ENCODE measurements around the gene PCDH17.

The PCDH17 gene

DNA sequence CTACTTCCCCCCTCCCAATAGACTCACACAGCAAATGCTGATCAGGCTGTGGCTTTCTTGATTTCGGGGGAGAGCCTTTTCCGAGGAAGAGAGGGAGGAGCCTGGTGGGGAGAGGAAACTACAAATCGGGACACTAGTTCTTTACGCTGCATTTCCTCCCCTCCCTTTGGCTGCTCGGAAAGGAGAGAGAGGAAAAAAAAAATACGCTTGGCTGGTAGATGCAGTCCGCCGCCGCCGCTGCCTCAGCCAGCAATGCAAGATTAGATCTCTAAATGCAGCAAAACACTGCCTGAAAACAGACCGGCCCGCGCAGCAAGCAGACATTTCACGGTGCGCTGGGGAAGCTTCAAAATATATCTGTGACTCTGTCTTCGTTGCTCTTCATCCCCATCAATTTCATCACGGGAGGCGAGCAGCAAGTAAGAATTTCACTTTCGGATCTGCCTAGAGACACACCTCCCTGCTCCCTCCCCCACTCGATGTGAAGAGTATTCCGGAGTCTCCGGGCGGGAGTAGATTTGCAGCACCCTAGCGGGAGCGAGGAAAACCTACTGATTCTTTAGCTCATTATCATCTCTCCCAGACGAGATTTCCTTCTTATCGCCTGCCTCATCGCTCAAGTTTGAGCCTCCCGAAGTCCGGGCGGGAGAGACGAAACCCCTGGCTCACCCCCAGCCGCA lies at the start of gene PCDH17:
TSS of gene PCDH17 (plus strand) at position 149 of the 680 bp plus-strand sequence. CDS start 803 bp downstream, outside the sequence.
- no peak for DNase-seq (ENCODE audit: low read depth)

GRCh38 chr13:57582032-57582431 lies 49.5 kb upstream of the PCDH17 start:
- DNase-seq (ENCODE audit: low read depth) = no peak

- no peak for DNase-seq (ENCODE audit: low read depth)
These were observed 48.0 kb upstream of the PCDH17 start for GRCh38 chr13:57583529-57583928.

DNA sequence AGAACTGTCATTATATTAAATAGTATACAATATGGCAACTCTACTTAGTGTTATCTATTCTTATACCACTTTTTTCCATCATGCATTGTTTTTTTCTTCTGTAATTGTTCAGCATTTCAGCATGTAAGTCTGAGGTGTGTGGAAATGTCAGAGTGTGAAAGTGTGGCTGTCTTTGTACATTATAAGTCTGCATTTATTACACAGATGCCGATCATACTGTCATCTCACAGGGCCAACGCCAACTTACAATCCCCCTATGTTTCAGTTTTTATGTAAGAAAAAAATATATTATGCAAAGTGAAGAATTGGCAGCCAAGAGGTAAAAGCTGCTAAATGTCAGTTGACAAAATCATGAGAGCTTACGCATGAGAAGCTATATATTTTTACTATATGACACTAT lies 42.9 kb upstream of the PCDH17 start:
- no peak for DNase-seq (ENCODE audit: low read depth)

DNA sequence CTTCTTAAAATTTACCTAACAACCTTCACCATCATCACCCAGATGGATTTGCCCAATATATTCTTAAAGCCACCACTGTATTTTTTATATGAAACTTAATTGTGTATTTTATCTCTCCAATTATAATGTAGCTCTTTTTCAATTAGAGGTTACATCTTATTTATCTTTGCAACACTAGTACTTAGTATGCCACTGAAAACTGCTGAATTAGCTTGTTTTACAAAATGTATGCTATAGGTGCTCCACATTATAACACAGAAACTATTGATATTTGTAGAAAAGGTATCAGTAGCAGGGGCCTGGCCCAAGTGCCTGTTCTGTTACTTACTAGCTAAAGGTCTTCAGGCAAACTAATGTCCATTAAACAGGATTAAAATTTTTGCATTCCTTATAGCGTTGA lies 35.8 kb upstream of the PCDH17 start:
- no peak for DNase-seq (ENCODE audit: low read depth)

DNA sequence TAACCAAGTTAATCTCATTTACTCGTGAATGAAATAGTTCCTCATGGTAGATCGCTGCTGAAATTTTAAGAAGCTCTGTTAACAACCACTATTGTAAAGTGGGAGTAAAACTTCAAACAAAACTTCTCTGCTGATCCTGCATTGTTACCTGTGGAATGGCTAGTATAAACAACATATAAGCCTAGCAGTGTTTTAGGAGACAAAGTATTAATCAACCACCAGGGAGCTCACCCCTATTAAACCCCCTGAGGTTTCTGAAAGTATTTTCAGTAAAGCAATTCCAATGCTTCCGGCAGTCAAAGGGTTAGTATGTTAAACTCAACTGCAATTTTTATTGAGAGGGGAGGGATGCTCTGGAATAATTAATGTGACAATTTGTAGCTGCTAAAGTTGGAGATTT lies 30.0 kb upstream of the PCDH17 start:
- no peak for DNase-seq (ENCODE audit: low read depth)

DNA sequence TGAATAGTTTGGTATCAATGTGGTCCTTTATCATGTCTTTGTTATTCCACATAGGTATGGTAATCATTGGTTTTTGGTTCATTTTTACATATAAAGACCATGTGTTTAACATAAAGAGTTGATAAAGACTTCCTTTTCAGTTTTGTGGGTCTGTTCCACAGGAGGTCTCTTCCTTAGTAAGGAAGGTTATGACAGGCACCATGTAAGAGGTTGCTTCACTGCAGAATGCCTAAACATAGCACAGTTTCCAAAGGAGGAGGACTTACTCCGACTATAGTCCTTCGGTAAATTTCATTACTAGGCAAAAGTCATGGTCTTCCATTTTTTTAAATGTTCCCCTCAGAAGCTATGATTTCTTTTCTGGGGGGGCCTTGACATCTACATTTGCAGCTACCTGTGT lies 27.1 kb upstream of the PCDH17 start:
- no peak for DNase-seq (ENCODE audit: low read depth)

- DNase-seq (ENCODE audit: low read depth) = no peak
These were observed 19.6 kb upstream of the PCDH17 start for GRCh38 chr13:57611969-57612368.

DNA sequence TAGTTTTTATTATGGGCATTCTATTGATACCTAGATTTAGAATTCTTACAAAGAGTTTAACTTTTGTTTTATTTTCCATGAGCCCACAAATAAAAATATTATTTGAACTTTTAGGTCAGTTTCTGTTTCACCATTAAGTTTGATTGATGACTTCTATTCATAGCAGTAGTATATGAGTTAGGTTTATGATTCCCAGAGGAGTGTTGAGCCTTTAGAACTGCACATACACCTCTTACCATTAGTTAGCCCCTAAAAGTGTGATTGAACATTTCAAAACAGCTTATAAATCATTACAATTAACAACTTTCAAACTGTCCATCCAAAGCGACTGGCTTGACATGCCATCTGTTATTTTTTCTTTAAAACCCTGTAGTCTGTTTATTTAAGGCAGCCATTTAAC lies 19.0 kb upstream of the PCDH17 start:
- no peak for DNase-seq (ENCODE audit: low read depth)

DNA sequence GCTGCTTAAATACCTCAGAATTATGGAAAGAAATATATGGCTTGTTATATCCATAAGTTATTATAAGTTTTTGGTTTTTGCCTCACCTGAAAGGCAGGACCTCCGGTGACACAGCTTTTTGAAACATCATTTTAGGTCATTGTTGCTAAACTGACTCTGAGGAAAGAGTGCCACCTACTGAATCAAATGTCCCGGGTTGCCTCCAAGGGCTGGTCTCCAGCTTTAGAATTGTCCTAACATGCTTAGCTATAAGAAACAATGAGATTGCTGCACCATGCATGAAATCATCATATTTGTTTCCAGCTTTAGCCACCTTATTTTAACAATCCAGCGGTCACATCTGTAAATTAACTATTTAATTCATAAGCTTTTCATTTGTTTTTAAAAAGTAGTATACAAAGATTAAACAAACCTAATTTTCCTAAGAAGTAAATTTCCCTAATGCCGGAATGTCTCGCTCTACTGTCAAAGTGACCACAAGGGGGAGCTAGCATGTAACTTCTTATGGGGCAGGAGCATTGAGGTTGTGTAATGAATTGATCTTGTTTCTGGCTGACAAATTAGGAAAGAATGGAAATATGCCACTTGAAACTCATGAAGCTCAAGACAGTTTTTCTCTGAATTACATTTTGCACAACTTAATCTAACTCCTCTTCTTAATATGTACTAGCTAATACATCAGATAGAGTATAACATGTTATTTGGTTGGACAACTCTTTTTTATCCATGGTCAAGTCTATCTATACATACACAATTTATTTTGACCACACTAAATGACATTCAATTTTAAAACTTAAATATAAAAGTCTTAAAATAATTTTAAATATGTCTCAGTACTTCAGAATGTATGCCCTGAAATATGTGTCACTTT lies 6.7 kb upstream of the PCDH17 start:
- no peak for DNase-seq (ENCODE audit: low read depth)

DNA sequence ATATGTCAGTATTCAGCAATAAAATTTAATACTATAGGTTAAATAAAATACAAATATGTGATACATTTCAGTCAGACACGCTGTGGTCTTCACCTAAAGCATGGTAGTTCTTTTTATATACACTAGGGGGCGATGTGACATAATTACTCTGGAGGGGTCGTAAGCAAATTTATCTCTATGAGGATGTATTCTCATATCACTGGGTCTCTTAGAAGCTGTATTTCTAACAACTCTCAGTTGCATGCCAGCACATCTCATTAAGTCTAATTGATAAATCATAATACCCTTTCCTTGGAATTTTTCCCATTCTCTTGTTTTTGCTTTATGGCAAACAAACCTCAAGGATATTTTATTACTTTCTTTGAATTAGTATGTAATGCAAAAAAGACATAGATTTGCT lies 3.9 kb upstream of the PCDH17 start:
- DNase-seq (ENCODE audit: low read depth) = no peak

GRCh38 chr13:57629391-57629804 lies 2.1 kb upstream of the PCDH17 start:
- no peak for DNase-seq (ENCODE audit: low read depth)

GRCh38 chr13:57629821-57630235 lies 1.7 kb upstream of the PCDH17 start:
- DNase-seq (ENCODE audit: low read depth) = no peak

DNA sequence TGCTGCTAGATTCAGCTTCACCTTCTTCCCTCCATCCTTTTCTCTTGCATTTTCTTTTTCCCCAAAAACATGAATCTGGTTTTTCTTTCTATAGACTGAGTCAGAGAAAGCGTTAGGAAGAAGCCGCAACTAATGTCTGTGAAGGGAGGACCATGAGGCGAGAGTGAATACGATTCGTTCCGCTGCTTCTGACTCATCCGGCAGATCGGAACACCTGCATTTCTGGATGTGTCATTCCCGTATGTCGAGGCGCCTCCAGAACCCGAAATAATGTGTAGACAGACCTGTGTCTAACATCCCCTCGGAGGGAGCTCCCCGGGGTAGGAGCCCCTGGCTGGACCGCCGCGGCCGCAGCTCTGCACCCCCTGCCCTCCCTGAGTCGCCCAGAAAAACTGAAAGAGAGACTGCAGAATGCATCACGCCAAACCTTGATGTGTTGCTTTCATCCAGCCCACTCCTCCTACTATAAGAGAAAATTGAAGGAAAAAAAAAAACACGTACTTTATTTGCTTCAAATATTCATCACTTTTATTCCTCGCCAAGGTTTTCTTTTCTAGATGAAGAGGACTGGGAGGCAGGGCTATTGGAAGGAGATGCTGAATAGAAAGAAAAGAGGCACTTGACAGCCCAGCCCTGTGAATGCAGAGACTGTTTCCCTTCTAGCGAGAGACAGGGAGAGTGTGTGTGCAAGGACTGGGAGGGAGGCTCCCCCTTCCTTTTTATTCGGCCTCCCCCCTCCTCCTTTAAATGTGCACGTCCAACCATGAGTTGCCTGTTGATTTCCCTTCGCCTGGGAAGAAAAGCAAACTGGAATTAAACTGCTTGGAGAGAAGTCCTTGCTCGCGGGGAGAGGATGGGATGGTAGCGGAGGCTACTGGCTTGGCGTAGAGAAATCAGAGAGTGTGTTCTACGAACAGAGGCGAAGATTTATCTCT lies 616 bp upstream of the PCDH17 start:
- no peak for DNase-seq (ENCODE audit: low read depth)

- DNase-seq (ENCODE audit: low read depth) = no peak
These were observed 964 bp downstream of the PCDH17 start for GRCh38 chr13:57632276-57633140.

DNA sequence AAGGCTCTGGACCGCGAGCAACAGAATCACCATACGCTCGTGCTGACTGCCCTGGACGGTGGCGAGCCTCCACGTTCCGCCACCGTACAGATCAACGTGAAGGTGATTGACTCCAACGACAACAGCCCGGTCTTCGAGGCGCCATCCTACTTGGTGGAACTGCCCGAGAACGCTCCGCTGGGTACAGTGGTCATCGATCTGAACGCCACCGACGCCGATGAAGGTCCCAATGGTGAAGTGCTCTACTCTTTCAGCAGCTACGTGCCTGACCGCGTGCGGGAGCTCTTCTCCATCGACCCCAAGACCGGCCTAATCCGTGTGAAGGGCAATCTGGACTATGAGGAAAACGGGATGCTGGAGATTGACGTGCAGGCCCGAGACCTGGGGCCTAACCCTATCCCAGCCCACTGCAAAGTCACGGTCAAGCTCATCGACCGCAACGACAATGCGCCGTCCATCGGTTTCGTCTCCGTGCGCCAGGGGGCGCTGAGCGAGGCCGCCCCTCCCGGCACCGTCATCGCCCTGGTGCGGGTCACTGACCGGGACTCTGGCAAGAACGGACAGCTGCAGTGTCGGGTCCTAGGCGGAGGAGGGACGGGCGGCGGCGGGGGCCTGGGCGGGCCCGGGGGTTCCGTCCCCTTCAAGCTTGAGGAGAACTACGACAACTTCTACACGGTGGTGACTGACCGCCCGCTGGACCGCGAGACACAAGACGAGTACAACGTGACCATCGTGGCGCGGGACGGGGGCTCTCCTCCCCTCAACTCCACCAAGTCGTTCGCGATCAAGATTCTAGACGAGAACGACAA lies 1.8 kb downstream of the PCDH17 start:
- no peak for DNase-seq (ENCODE audit: low read depth)

DNA sequence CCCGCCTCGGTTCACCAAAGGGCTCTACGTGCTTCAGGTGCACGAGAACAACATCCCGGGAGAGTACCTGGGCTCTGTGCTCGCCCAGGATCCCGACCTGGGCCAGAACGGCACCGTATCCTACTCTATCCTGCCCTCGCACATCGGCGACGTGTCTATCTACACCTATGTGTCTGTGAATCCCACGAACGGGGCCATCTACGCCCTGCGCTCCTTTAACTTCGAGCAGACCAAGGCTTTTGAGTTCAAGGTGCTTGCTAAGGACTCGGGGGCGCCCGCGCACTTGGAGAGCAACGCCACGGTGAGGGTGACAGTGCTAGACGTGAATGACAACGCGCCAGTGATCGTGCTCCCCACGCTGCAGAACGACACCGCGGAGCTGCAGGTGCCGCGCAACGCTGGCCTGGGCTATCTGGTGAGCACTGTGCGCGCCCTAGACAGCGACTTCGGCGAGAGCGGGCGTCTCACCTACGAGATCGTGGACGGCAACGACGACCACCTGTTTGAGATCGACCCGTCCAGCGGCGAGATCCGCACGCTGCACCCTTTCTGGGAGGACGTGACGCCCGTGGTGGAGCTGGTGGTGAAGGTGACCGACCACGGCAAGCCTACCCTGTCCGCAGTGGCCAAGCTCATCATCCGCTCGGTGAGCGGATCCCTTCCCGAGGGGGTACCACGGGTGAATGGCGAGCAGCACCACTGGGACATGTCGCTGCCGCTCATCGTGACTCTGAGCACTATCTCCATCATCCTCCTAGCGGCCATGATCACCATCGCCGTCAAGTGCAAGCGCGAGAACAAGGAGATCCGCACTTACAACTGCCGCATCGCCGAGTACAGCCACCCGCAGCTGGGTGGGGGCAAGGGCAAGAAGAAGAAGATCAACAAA lies 2.6 kb downstream of the PCDH17 start:
- no peak for DNase-seq (ENCODE audit: low read depth)

- DNase-seq (ENCODE audit: low read depth) = no peak
These were observed 3.3 kb downstream of the PCDH17 start for GRCh38 chr13:57634839-57635165.

DNA sequence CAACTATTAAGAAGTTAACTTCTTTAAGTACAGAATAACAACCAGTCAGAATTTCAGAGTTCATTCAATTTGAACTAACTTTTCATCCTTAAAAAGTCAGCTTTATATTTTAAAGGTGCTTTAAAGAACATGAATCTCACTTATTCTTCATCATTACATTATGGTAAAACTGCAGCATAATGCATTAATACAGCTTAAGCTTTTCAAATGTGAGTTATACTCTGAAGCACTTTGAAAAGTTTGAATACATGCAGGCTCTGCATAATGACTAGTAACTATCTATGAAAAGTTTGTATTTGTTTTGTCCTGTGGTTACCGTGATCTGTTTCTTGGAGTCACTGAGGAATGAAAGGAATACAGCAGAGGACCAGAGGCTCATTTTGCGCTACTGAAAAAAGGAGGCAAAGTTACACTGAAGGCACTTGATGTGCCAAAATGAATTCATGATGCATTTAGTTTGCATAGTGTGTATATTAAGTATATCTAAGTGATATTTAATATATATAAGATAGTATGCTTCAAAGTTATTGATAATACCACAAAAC lies 4.1 kb downstream of the PCDH17 start:
- no peak for DNase-seq (ENCODE audit: low read depth)

Data from stimulated activated CD8-positive, alpha-beta memory T cell treated with anti-CD3 and anti-CD28 coated beads, Interleukin-12 subunit alpha, Interleukin-12 subunit beta, amount 100 ng/mL, for 4 hours (primary cell).